K562 (cell line): ENCODE results near the gene AOC1. TPM values are rescaled to one million over a fixed set of nuclear protein-coding genes. Genes with fewer than 3 reads are reported as not detected.
A peak's percentile ranks its signal among the peaks of the same experiment; 100 is the strongest.

Experiments used
- ATAC-seq: fragments of 200-7000 bp; cut with Tn5 transposase; 3 replicates; pipeline ENCODE4 v1.9.1; 2020; ENCODE audit warnings: moderate library complexity
- BruUV-seq: library from RNA; stranded (reverse); fragments of 400-500 nt; replicated peaks from 2 replicates; lab custom pipeline; 2021; lab: Mats Ljungman, UMichigan
- CTCF ChIA-PET: fragments of 300-600 bp; formaldehyde crosslinking; extraction: SDS; loops from one replicate; lab custom pipeline; 2021; ENCODE audit warnings: low intra/inter-chr PET ratio; lab: Yijun Ruan, JAX
- POLR2A ChIA-PET: fragments of 300-600, 350-650 bp; sonication (Branson Sonifier 250); formaldehyde crosslinking; extraction: SDS; loops from one replicate; lab custom pipeline; 2021; ENCODE audit warnings: antibody characterized with exemption, inconsistent platforms; lab: Yijun Ruan, JAX
- DNase-seq, 4 experiments: peaks; one replicate each; pipeline versions ENCODE4 v3.0.0 to v3.0.0-alpha.2; 2011 to 2018; ENCODE audit warnings: low spot score in 3 of 4, mixed read lengths in 3 of 4; ENCODE audit errors: extremely low read depth in 1 of 4
- FAIRE-seq: peaks from 2 replicates; lab custom pipeline; 2011; peaks lifted over from hg19 to GRCh38; lab: Jason Lieb, UNC
- H2AFZ ChIP-seq: 2 replicates; pipeline ENCODE4 v1.6.0; 2011; ENCODE audit warnings: low read depth, low read length, control low read depth, inconsistent platforms
- H3K27ac ChIP-seq: fragments of 200-600 bp; 3 replicates; pipeline ENCODE4 v1.8.0; 2011; ENCODE audit warnings: low read depth, mild to moderate bottlenecking, control low read depth, inconsistent platforms, low read length, moderate library complexity, mixed read lengths; ENCODE audit errors: extremely low read depth
- H3K27me3 ChIP-seq, 2 experiments: fragments of 300-600 bp in 1 of 2; 2 replicates in 1 of 2; 3 replicates in 1 of 2; pipeline versions ENCODE4 v1.6.0 to v1.8.0; 2011; ENCODE audit warnings: inconsistent platforms in 2 of 2, low read length in 2 of 2, mild to moderate bottlenecking in 1 of 2, mixed read lengths in 1 of 2, moderate library complexity in 1 of 2; ENCODE audit not compliant: control insufficient read depth in 2 of 2, insufficient read depth in 2 of 2
- H3K36me3 ChIP-seq: fragments of 300-600 bp; 3 replicates; pipeline ENCODE4 v1.8.0; 2011; ENCODE audit warnings: mild to moderate bottlenecking, low read length, inconsistent platforms; ENCODE audit not compliant: control insufficient read depth, insufficient read depth
- H3K4me1 ChIP-seq, 2 experiments: fragments of 200-600 bp in 1 of 2; replicated peaks in 1 of 2; 2 replicates in 1 of 2; 3 replicates in 1 of 2; pipeline versions ENCODE4 v1.5.1 to v1.8.0; 2011; ENCODE audit warnings: inconsistent platforms in 2 of 2, low read length in 2 of 2, mild to moderate bottlenecking in 1 of 2, mixed read lengths in 1 of 2, moderate library complexity in 1 of 2; ENCODE audit not compliant: control insufficient read depth in 2 of 2, insufficient read depth in 2 of 2
- H3K4me2 ChIP-seq: 2 replicates; pipeline ENCODE4 v1.6.1; 2011; ENCODE audit warnings: low read length, control low read depth, inconsistent platforms, mixed read lengths; ENCODE audit not compliant: insufficient read depth
- H3K4me3 ChIP-seq: fragments of 200-600 bp; sonication (generic), shearing (Covaris generic); 2 replicates; pipeline ENCODE4 v1.5.1; 2016; ENCODE audit warnings: control low read depth, inconsistent platforms
- H3K79me2 ChIP-seq: fragments of 200-600 bp; 3 replicates; pipeline ENCODE4 v1.8.0; 2011; ENCODE audit warnings: low read length, inconsistent platforms; ENCODE audit not compliant: control insufficient read depth, insufficient read depth
- H3K9ac ChIP-seq, 2 experiments: 2 replicates each; pipeline versions ENCODE4 v1.6.0 to v1.6.1; 2011; ENCODE audit warnings: low read depth in 2 of 2, low read length in 2 of 2, control low read depth in 1 of 2, inconsistent platforms in 1 of 2, mild to moderate bottlenecking in 1 of 2, mixed read lengths in 1 of 2; ENCODE audit not compliant: insufficient read depth in 1 of 2
- H3K9me1 ChIP-seq: one replicate; pipeline ENCODE4 v1.6.0; 2011; ENCODE audit warnings: inconsistent platforms, mild to moderate bottlenecking, low read length, moderate library complexity; ENCODE audit not compliant: control insufficient read depth, insufficient read depth
- H3K9me3 ChIP-seq: replicated peaks from 2 replicates; pipeline ENCODE4 v1.5.1; 2011; ENCODE audit warnings: low read depth, low read length, inconsistent platforms; ENCODE audit not compliant: control insufficient read depth, insufficient read depth
- H4K20me1 ChIP-seq: replicated peaks from 2 replicates; pipeline ENCODE4 v1.6.1; 2011; ENCODE audit warnings: low read length, inconsistent platforms, mixed read lengths; ENCODE audit not compliant: control insufficient read depth, insufficient read depth
- ASH1L ChIP-seq: fragments of 450-650 bp; IDR thresholded peaks from 2 replicates; pipeline ENCODE4 v1.6.1; 2018; ENCODE audit warnings: borderline replicate concordance, mild to moderate bottlenecking, low read depth; ENCODE audit not compliant: partially characterized antibody
- ATF7 ChIP-seq: fragments of 450-650 bp; IDR thresholded peaks from 2 replicates; pipeline ENCODE4 v1.7.1; 2014; ENCODE audit warnings: mild to moderate bottlenecking, moderate library complexity
- CBFB ChIP-seq: sonication (generic); formaldehyde crosslinking; IDR thresholded peaks from 2 replicates; pipeline ENCODE4 v1.4.0; 2020; ENCODE audit warnings: mild to moderate bottlenecking, missing genetic modification reagents
- CREM ChIP-seq: IDR thresholded peaks from 2 replicates; pipeline ENCODE4 v1.6.1; 2014; ENCODE audit warnings: antibody characterized with exemption, low read depth
- FOSL1 ChIP-seq: fragments of 200-800 bp; sonication (Bioruptor generic); conservative IDR thresholded peaks from 2 replicates; pipeline ENCODE4 v1.6.1; 2016; ENCODE audit warnings: missing genetic modification characterization, missing compliant biosample characterization
- HIVEP1 ChIP-seq: fragments of 250-450 bp; sonication (Bioruptor Pico); IDR thresholded peaks from 2 replicates; pipeline ENCODE4 v1.4.0; 2020; ENCODE audit warnings: mild to moderate bottlenecking
- HMG20B ChIP-seq: fragments of 250-450 bp; sonication (Bioruptor Pico); IDR thresholded peaks from 2 replicates; pipeline ENCODE4 v1.5.0; 2021; ENCODE audit warnings: mild to moderate bottlenecking
- HNRNPL ChIP-seq: fragments of 200-400 bp; formaldehyde crosslinking; IDR thresholded peaks from 2 replicates; pipeline ENCODE4 v1.6.1; 2017; ENCODE audit warnings: low read depth, mild to moderate bottlenecking, low read length
- IRF2 ChIP-seq: sonication (generic); formaldehyde crosslinking; IDR thresholded peaks from 2 replicates; pipeline ENCODE4 v1.8.1; 2022; ENCODE audit warnings: mild to moderate bottlenecking, missing genetic modification reagents
- KHSRP ChIP-seq: fragments of 450-650 bp; IDR thresholded peaks from 2 replicates; pipeline ENCODE4 v1.6.1; 2017
- KLF13 ChIP-seq: fragments of 450-650 bp; IDR thresholded peaks from 2 replicates; pipeline ENCODE4 v1.6.1; 2016; ENCODE audit warnings: missing genetic modification characterization, low read depth, mild to moderate bottlenecking, missing compliant biosample characterization, moderate library complexity, borderline replicate concordance
- NFIC ChIP-seq: fragments of 450-650 bp; IDR thresholded peaks from 2 replicates; pipeline ENCODE4 v1.6.1; 2017; ENCODE audit warnings: mild to moderate bottlenecking, inconsistent platforms
- NFIX ChIP-seq: fragments of 250-450 bp; sonication (Bioruptor Pico); IDR thresholded peaks from 2 replicates; pipeline ENCODE4 v1.4.0; 2020; ENCODE audit warnings: low read depth, mild to moderate bottlenecking, moderate library complexity
- PHB2 ChIP-seq: fragments of 450-650 bp; IDR thresholded peaks from 2 replicates; pipeline ENCODE4 v1.6.1; 2017; ENCODE audit warnings: low read depth
- POLR2H ChIP-seq: IDR thresholded peaks from 2 replicates; pipeline ENCODE4 v1.6.1; 2016; ENCODE audit warnings: missing genetic modification characterization, low read depth, mild to moderate bottlenecking, control low read depth, missing compliant biosample characterization, moderate library complexity
- PRPF4 ChIP-seq: fragments of 200-400 bp; formaldehyde crosslinking; IDR thresholded peaks from one replicate; pipeline ENCODE4 v1.6.1; 2017; ENCODE audit warnings: low read length, low read depth, mild to moderate bottlenecking; ENCODE audit not compliant: insufficient read depth, poor library complexity, severe bottlenecking
- RUNX1 ChIP-seq: sonication (generic); IDR thresholded peaks from 2 replicates; pipeline ENCODE4 v1.6.1; 2016; ENCODE audit warnings: antibody characterized with exemption, low read depth
- SAP30 ChIP-seq: fragments of 200-600 bp; sonication (generic); IDR thresholded peaks from 2 replicates; pipeline ENCODE4 v1.6.1; 2012; ENCODE audit warnings: borderline replicate concordance, low read depth, mild to moderate bottlenecking, moderate library complexity, low read length, control low read depth, inconsistent platforms; ENCODE audit not compliant: insufficient read depth, poor library complexity, severe bottlenecking
- SMARCA4 ChIP-seq: fragments of 450-650 bp; IDR thresholded peaks from 2 replicates; pipeline ENCODE4 v1.6.1; 2016
- TCFL5 ChIP-seq: fragments of 250-450 bp; sonication (Bioruptor Pico); conservative IDR thresholded peaks from 2 replicates; pipeline ENCODE4 v1.6.1; 2021; ENCODE audit warnings: mild to moderate bottlenecking, moderate library complexity, matching md5 sums
- TEAD4 ChIP-seq, 2 experiments: sonication (generic) in 1 of 2; formaldehyde crosslinking in 1 of 2; IDR thresholded peaks; 2 replicates each; pipeline versions ENCODE4 v1.6.1 to v1.8.0; 2012 to 2022; ENCODE audit warnings: borderline replicate concordance in 1 of 2, inconsistent platforms in 1 of 2, low read length in 1 of 2, mild to moderate bottlenecking in 1 of 2, missing genetic modification reagents in 1 of 2
- ZBTB17 ChIP-seq: fragments of 450-650 bp; formaldehyde crosslinking; IDR thresholded peaks from 2 replicates; pipeline ENCODE4 v1.4.0; 2020; ENCODE audit warnings: mild to moderate bottlenecking
- ZFP36 ChIP-seq: fragments of 150-350 bp; IDR thresholded peaks from 2 replicates; pipeline ENCODE4 v1.6.1; 2018; ENCODE audit warnings: low read length, low read depth; ENCODE audit not compliant: partially characterized antibody
- WGBS: fragments of 100-300 bp; shearing (Covaris generic); methylation state at CpG from one replicate; pipeline ENCODE4 v1.1.6; 2016; ENCODE audit warnings: low coverage, mixed read lengths; ENCODE audit not compliant: insufficient coverage; ENCODE audit errors: missing lambda C conversion rate; 5-methylcytosine and 5-hydroxymethylcytosine counted together
- in situ Hi-C: fragments of 300-500 bp; cut with MboI; formaldehyde crosslinking; loops from 4 replicates; pipeline ENCODE4 v1.15.0; 2018; ENCODE audit warnings: inconsistent platforms, mixed read lengths
- intact Hi-C: fragments of 100-400 bp; cut with micrococcal nuclease; formaldehyde crosslinking; loops from 2 replicates; pipeline ENCODE4 v1.14.2; 2022
- polyA plus RNA-seq, 8 experiments: library from polyadenylated mRNA; depleted of rRNA in 4 of 8; stranded (reverse) in 5 of 8; unstranded in 3 of 8; fragments of >200 nt; fragmentation: Nextera tagmentation in 2 of 8; fragmentation: Illumina TruSeq in 1 of 8; extraction: Ambion mirVana in 2 of 8; extraction: Trizol in 1 of 8; gene quantifications; 2 replicates each; pipeline versions ENCODE4 v1.2.1 to v1.2.3, GENCODE V29; 2011 to 2014; ENCODE audit warnings: inconsistent platforms in 1 of 8, missing spikeins in 1 of 8
- total RNA-seq, 7 experiments: library from RNA; depleted of rRNA in 6 of 7; stranded (reverse); fragments of >200 nt in 6 of 7; fragmentation: Illumina TruSeq in 2 of 7; extraction: Trizol in 2 of 7; gene quantifications; 2 replicates each; pipeline versions ENCODE4 v1.2.1 to v1.2.3, GENCODE V29; 2011 to 2021; ENCODE audit warnings: low replicate concordance in 1 of 7

Gene AOC1
- total and polyA plus RNA-seq, 9 of the 15 experiments (the other 6 are each of a cell fraction or from before 2014, with no cell fraction given): not detected

- Histone ChIP-seq H3K36me3 (no peaks in the 10 kb centered on the region), H3K9ac (no peak overlapping the region), H2AFZ (peak overlapping the region; percentile 78), H3K9me3 (peaks cover 3% of the 10 kb centered on the region; the same call in 1 of the 2 replicates), H3K79me2 (no peaks in the 10 kb centered on the region), H3K9me1 (no peaks in the 10 kb centered on the region), H4K20me1 (no peaks in the 10 kb centered on the region), H3K4me1 (peaks cover 5 to 11% of the 10 kb centered on the region in 2 experiments; a peak in 3 of 5 replicates), H3K27ac (peak overlapping the region; percentile 23; the same call in 1 of the 3 replicates), H3K4me2 (peak overlapping the region; percentile 29; the same call in 1 of the 2 replicates), H3K4me3 (no peak overlapping the region), H3K27me3 (peaks cover 2 to 19% of the 10 kb centered on the region in 2 experiments; a peak in 3 of 5 replicates)
- in situ Hi-C loops (no loop called here), intact Hi-C loops (no loop called here)
- ATAC-seq (peak; percentile 76), FAIRE-seq (peak; percentile 40), DNase-seq (peak in 2 of 4 experiments; percentile 15 to 32)
- ChIA-PET POLR2A (interaction anchor here (0.6 to 1.8 kb wide), 11 partner anchors 8 to 788 kb away, joined by 3 to 8 read pairs (median 3); no protein-coding TSS in a partner anchor), CTCF (interaction anchor here (0.7 kb wide), 1 partner anchor 315 kb away, joined by 3 read pairs; no protein-coding TSS in a partner anchor)
- BruUV-seq: no TSS peak
- 10% methylated on average over 10 of the region's 10 CpGs for WGBS
- TF ChIP-seq RUNX1 (no peak), ASH1L (no peak), PRPF4 (no peak), CREM (0 out of 2 replicates have a peak, but pooled peaks have one; percentile 35), IRF2 (CRISPR knock-in tag) (no peak), SAP30 (no peak), NFIX (CRISPR knock-in tag) (no peak), NFIC (no peak), PHB2 (no peak), POLR2H (tag) (0 out of 2 replicates have a peak, but pooled peaks have one; percentile 13), CBFB (CRISPR knock-in tag) (no peak), KHSRP (no peak), ATF7 (peak; percentile 32; the same call in 1 of the 2 replicates), KLF13 (tag) (no peak), TCFL5 (CRISPR knock-in tag) (no peak), HMG20B (no peak), SMARCA4 (no peak), HNRNPL (no peak), FOSL1 (peak; percentile 81), ZFP36 (peak; percentile 22), TEAD4 (IDR thresholded peaks at IDR 0.05; ENCODE audit: low read length) (peak; percentile 15; the same call in 1 of the 2 replicates), TEAD4 (CRISPR knock-in tag; IDR thresholded peaks at IDR 0.05; ENCODE audit: borderline replicate concordance) (no peak), HIVEP1 (no peak), ZBTB17 (CRISPR knock-in tag) (no peak)
Observed at GRCh38 chr7:150823484-150824126, 28.7 kb upstream of the AOC1 start.
